Activated CD4-positive, alpha-beta memory T cell treated with anti-CD3 and anti-CD28 coated beads for 36 hours (primary cell): Measurements from ENCODE around the gene HGFAC. TPM values are rescaled to one million over a fixed set of nuclear protein-coding genes. Genes with fewer than 3 reads are reported as not detected.

Experiments
- CTCF ChIA-PET: fragments of 350-600 bp; sonication (Branson Sonifier 250); formaldehyde crosslinking; loops from one replicate; lab custom pipeline; 2021; ENCODE audit warnings: antibody characterized with exemption, inconsistent platforms; lab: Charles Lee
- POLR2A ChIA-PET: fragments of 350-600 bp; sonication (Branson Sonifier 250); formaldehyde crosslinking; loops from one replicate; lab custom pipeline; 2021; ENCODE audit warnings: antibody characterized with exemption; lab: Charles Lee
- DNase-seq: peaks from one replicate; pipeline ENCODE4 v3.0.0-alpha.2; 2020
- H3K27ac Mint-ChIP-seq: one replicate; pipeline ENCODE4 v1.8.0; 2021; ENCODE audit warnings: mixed read lengths
- H3K27me3 Mint-ChIP-seq: one replicate; pipeline ENCODE4 v1.8.0; 2021; ENCODE audit warnings: mixed read lengths
- H3K36me3 Mint-ChIP-seq: one replicate; pipeline ENCODE4 v1.8.0; 2021; ENCODE audit warnings: mixed read lengths
- H3K4me1 Mint-ChIP-seq: one replicate; pipeline ENCODE4 v1.8.0; 2021; ENCODE audit warnings: low read depth, mixed read lengths
- H3K4me3 Mint-ChIP-seq: one replicate; pipeline ENCODE4 v1.8.0; 2021; ENCODE audit warnings: mild to moderate bottlenecking, mixed read lengths
- H3K9me3 Mint-ChIP-seq: one replicate; pipeline ENCODE4 v1.8.0; 2021; ENCODE audit warnings: mixed read lengths
- intact Hi-C: fragments of 100-400 bp; cut with micrococcal nuclease; formaldehyde crosslinking; loops from one replicate; pipeline ENCODE4 v1.15.1; 2023
- total RNA-seq, 2 experiments: library from RNA; stranded (reverse); gene quantifications; one replicate each; pipeline ENCODE4 v1.2.3, GENCODE V29; 2021

Gene HGFAC
- total RNA-seq, 2 experiments from 2014 or later = not detected

DNA sequence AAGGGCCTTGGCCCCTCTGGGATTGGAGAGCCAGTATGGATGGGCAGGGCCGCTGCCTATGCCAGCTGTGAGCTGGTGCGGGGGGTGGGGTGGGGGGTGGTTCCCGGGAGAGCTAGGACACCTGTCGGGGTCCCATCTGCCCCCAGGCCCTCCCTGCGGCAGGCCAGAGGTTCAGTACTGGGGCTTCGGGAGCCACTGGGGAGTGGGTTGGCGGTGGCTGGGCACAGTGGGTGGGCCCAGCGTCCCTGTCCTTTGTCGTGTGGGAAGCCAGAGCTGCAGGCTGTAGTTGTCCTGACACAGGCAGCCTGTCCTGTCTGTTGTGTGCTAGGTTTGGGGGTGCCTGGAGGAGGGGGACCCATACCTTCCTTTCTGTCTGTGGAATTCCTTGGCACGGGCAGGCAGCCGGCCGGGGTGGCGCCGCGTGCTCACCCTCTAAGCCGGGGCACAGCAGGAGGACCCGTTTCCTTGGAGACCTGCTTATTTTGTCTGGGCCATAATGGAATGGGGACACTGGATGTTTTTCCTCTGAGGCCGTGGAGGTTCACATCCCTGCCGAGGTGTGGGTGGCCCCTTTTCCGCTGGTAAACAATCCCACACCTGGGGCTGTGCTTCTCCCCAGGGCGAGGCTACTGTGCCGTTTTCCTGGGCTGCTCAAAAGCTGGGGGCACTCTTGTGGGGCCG is 36.1 kb downstream of the HGFAC start:
- CTCF ChIA-PET = no interaction called here
- no peak overlapping the region for H3K4me3 Mint-ChIP-seq
- intact Hi-C loops = no loop called here

DNA sequence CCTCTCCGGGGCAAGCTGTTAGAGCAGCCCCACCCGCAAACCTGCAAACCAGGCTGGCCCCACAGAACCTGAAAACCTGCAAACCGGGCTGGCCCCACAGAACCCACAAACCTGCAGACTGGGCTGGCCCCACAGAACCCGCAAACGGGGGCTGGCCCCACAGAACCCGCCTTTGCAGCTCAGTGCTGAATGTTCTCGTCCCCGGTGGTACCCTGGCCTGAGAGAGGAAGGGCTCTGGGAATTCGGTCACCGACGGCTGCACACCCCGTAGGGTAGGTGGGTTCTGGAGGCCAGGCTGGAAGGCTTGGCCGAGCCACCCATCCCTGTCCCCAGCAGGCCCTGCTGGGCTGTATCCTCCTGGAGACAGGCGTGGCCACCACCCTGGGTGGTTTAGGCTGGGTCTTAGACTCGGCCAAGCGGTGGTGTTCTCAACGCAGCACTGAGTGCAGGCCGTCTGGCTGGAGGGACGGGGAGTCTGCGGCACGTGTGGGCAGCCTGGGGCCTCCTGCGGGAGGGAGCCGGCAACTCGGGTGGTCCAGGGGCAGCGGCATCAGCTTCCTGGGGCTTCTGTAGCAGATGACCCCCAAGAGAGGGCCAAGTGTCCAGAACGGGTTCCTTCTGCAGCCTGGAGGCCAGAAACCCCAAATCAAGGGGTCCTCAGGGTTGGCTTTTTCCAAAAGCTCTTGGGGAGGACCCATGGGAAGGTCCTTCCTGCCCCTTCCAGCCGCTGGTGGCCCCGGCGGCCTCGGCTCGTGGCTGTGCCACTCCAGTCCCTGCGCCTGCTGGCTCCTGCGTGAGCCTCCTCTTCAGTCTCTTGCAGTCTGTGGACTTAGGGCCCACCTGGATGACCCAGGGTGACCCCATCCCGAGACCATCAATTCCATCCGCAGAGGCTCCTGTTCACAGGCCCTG is 36.9 kb downstream of the HGFAC start:
- ChIA-PET CTCF (interaction anchor here (1.4 to 2.9 kb wide), 4 partner anchors 27 to 402 kb away, joined by 4 to 33 read pairs (median 8); no protein-coding TSS in a partner anchor), POLR2A (no interaction called here)
- no peak overlapping the region for H3K4me3 Mint-ChIP-seq
- H3K4me1 Mint-ChIP-seq = no peaks in the 10 kb centered on the region
- H3K9me3 Mint-ChIP-seq = no peaks in the 10 kb centered on the region
- peaks cover 17% of the 10 kb centered on the region for H3K27me3 Mint-ChIP-seq
- H3K27ac Mint-ChIP-seq = no peak overlapping the region
- intact Hi-C loops = no loop called here
- DNase-seq = no peak
- no peaks in the 10 kb centered on the region for H3K36me3 Mint-ChIP-seq

More for the DNA sequence above, 36.1 kb downstream of the HGFAC start:
- Mint-ChIP-seq H3K36me3 (no peaks in the 10 kb centered on the region), H3K9me3 (no peaks in the 10 kb centered on the region), H3K27ac (no peak overlapping the region), H3K27me3 (peaks cover 17% of the 10 kb centered on the region), H3K4me1 (no peaks in the 10 kb centered on the region)
- no peak for DNase-seq
- POLR2A ChIA-PET = no interaction called here

- Mint-ChIP-seq H3K27me3 (peaks cover 17% of the 10 kb centered on the region), H3K36me3 (no peaks in the 10 kb centered on the region), H3K4me3 (no peak overlapping the region), H3K9me3 (no peaks in the 10 kb centered on the region), H3K4me1 (no peaks in the 10 kb centered on the region), H3K27ac (no peak overlapping the region)
- intact Hi-C loops = no loop called here
- no peak for DNase-seq
- POLR2A ChIA-PET = no interaction called here
- CTCF ChIA-PET = interaction anchor here (0.9 to 2.9 kb wide), 17 partner anchors 16 to 401 kb away, joined by 3 to 33 read pairs (median 5); no protein-coding TSS in a partner anchor
Observed at GRCh38 chr4:3479358-3480101, 37.8 kb downstream of the HGFAC start.

DNA sequence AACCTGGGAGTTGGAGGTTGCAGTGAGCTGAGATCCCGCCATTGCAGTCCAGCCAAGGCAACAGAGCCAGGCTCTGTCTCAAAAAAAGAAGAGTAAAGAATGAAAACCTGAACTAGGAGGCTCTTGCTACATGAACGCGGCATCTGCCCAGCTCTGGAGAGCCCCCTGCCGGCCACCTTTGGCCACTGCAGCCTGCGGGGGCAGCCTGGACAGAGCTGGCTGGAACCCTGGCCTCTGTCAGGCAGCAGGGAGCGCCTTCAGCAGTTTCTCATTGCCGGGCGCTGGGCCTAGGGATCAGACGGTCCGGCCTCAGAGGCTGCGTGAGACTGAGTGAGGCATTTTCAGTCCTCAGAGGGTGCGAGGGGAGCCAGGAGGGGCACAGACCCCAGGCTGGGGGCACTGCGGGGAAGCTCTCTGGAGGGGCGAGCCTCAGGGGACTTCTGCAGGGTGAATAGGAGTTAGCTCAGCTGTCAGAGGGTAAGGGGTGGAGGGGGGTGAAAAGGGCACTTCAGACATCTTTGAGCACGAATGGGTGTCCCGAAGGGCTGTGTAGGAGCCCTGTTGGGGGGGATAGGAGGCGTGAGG is 38.9 kb downstream of the HGFAC start:
- CTCF ChIA-PET = interaction anchor here (0.6 to 2.9 kb wide), 28 partner anchors 9 to 452 kb away, joined by 3 to 33 read pairs (median 4); no protein-coding TSS in a partner anchor
- POLR2A ChIA-PET = no interaction called here
- H3K36me3 Mint-ChIP-seq = no peaks in the 10 kb centered on the region
- H3K9me3 Mint-ChIP-seq = no peaks in the 10 kb centered on the region
- H3K27ac Mint-ChIP-seq = no peak overlapping the region
- intact Hi-C loops = no loop called here
- peaks cover 16% of the 10 kb centered on the region for H3K27me3 Mint-ChIP-seq
- no peak overlapping the region for H3K4me3 Mint-ChIP-seq
- peaks cover 2% of the 10 kb centered on the region for H3K4me1 Mint-ChIP-seq
- peak; percentile 83 for DNase-seq

DNA sequence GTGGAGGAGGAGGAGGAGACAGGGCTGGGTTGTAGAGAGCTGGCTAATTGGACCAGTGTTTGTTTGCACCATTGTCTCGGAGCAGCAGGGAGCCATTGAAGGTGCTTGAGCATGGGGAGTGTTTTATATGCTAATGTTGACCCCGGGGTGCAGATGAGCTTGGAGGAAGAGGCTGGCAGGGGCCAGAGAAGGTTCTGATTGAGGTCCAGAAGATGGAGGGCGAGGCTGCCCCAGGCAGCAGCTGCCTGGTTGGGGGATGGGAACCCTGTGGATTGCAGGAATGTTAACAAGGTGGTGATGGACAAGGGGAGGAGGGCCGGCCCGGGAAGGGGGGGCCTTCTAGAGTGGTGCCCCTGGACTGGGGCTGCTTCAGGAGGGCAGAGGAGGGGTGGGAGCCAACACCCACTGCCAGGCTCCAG is 39.4 kb downstream of the HGFAC start:
- H3K27me3 Mint-ChIP-seq = peaks cover 16% of the 10 kb centered on the region
- intact Hi-C loops = no loop called here
- ChIA-PET POLR2A (no interaction called here), CTCF (interaction anchor here (0.6 to 2.9 kb wide), 26 partner anchors 10 to 453 kb away, joined by 3 to 33 read pairs (median 4); no protein-coding TSS in a partner anchor)
- H3K4me3 Mint-ChIP-seq = no peak overlapping the region
- peaks cover 2% of the 10 kb centered on the region for H3K4me1 Mint-ChIP-seq
- no peaks in the 10 kb centered on the region for H3K36me3 Mint-ChIP-seq
- H3K27ac Mint-ChIP-seq = no peak overlapping the region
- no peak for DNase-seq
- no peaks in the 10 kb centered on the region for H3K9me3 Mint-ChIP-seq

DNA sequence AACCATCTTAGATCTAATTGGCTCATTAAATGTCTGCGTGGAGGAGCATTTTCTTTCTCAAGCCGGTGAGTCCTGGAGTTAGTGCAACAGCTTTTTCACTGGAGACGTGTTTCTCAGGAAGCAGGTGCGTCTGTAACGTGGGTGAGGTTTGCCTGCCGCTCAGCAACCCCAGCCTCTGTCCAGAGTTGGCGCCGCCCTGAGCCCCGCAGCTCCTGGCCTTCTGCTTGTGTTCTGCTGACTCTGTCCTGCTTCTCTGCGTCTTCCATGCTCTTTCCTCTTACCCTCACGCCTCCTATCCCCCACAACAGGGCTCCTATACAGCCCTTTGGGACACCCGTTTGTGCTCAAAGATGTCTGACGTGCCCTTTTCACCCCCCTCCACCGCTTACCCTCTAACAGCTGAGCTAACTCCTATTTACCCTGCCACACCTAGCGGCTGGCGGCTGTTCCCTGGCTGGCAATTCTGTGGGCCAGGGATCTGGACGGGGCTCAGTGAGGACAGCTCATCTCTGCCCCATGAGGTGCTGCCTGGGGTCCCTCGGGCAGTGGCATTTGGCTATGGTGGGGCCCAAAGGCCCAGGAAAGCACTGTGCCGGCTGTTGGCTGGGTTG is 40.1 kb downstream of the HGFAC start:
- no peak overlapping the region for H3K4me3 Mint-ChIP-seq
- no peak overlapping the region for H3K27ac Mint-ChIP-seq
- H3K27me3 Mint-ChIP-seq = peaks cover 17% of the 10 kb centered on the region
- H3K9me3 Mint-ChIP-seq = no peaks in the 10 kb centered on the region
- ChIA-PET POLR2A (no interaction called here), CTCF (interaction anchor here (0.8 to 2.9 kb wide), 5 partner anchors 10 to 399 kb away, joined by 3 to 33 read pairs (median 12); no protein-coding TSS in a partner anchor)
- H3K36me3 Mint-ChIP-seq = no peaks in the 10 kb centered on the region
- intact Hi-C loops = no loop called here
- H3K4me1 Mint-ChIP-seq = peaks cover 2% of the 10 kb centered on the region
- DNase-seq = no peak

DNA sequence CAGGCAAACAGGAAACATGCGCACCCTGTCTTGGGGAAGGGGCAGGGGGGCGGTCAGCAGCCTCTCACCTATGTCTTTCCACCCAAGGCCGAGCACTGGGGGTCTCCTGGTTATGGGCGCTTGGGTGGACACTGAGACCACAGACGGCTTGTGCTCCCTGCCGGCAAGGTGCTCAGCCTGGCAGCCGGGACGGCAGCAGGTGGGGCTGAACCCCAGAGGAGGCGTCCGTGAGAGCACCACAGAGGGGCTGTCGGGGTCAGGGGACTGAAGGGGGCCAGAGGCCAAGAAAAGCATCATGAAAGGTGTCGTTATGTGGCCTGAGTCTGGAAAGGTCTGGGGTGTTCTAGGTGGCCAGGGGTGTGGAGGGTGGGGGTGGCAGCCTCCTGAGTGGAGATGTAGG is 40.9 kb downstream of the HGFAC start:
- Mint-ChIP-seq H3K9me3 (no peaks in the 10 kb centered on the region), H3K4me3 (no peak overlapping the region), H3K27me3 (peaks cover 17% of the 10 kb centered on the region), H3K27ac (no peak overlapping the region), H3K4me1 (peaks cover 2% of the 10 kb centered on the region), H3K36me3 (no peaks in the 10 kb centered on the region)
- ChIA-PET POLR2A (no interaction called here), CTCF (no interaction called here)
- DNase-seq = no peak
- intact Hi-C loops = no loop called here

DNA sequence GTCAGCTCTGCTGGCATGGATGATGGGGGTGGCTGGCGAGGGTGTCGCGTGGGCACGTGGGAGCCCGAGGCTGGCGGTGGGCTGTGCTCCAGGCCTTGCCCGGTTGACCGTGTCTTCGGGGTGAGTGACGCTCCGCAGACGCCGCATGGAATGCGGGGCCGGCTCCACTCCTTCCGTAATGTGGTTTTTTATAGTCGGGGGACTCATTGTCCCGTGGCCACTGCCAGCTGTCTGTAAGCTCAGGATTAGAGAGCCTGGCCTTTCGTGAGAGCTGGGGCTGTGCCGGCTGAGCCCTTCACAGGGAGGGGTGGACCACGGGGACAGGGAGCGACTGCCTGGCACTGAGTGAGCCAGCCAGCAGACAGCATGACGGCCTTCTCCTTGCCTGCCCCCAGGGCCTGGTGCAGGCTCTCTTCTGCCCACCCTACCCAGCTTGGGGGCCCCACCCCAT is 41.7 kb downstream of the HGFAC start:
- H3K27ac Mint-ChIP-seq = no peak overlapping the region
- peaks cover 17% of the 10 kb centered on the region for H3K27me3 Mint-ChIP-seq
- CTCF ChIA-PET = no interaction called here
- peaks cover 2% of the 10 kb centered on the region for H3K4me1 Mint-ChIP-seq
- POLR2A ChIA-PET = no interaction called here
- intact Hi-C loops = no loop called here
- DNase-seq = no peak
- H3K4me3 Mint-ChIP-seq = no peak overlapping the region
- no peaks in the 10 kb centered on the region for H3K9me3 Mint-ChIP-seq
- H3K36me3 Mint-ChIP-seq = no peaks in the 10 kb centered on the region

- H3K4me1 Mint-ChIP-seq = peaks cover 2% of the 10 kb centered on the region
- CTCF ChIA-PET = no interaction called here
Observed at GRCh38 chr4:3484057-3484973, 42.5 kb downstream of the HGFAC start.

GRCh38 chr4:3485011-3485791 is 43.4 kb downstream of the HGFAC start:
- ChIA-PET POLR2A (no interaction called here), CTCF (no interaction called here)
- DNase-seq = no peak
- Mint-ChIP-seq H3K9me3 (no peaks in the 10 kb centered on the region), H3K27me3 (peaks cover 23% of the 10 kb centered on the region), H3K4me3 (no peak overlapping the region), H3K36me3 (no peaks in the 10 kb centered on the region), H3K4me1 (peaks cover 2% of the 10 kb centered on the region), H3K27ac (no peak overlapping the region)
- intact Hi-C loops = no loop called here

More at GRCh38 chr4:3484057-3484973, 42.5 kb downstream of the HGFAC start:
- no peaks in the 10 kb centered on the region for H3K9me3 Mint-ChIP-seq
- no peak overlapping the region for H3K4me3 Mint-ChIP-seq
- H3K36me3 Mint-ChIP-seq = no peaks in the 10 kb centered on the region
- no peak for DNase-seq
- POLR2A ChIA-PET = no interaction called here
- H3K27ac Mint-ChIP-seq = no peak overlapping the region
- intact Hi-C loops = no loop called here
- H3K27me3 Mint-ChIP-seq = peaks cover 23% of the 10 kb centered on the region
